Stimulated activated naive CD8-positive, alpha-beta T cell treated with anti-CD3 and anti-CD28 coated beads, Interleukin-15, amount 100 ng/mL, for 72 hours (primary cell): ENCODE measurements around the gene HEPHL1.

ENCODE experiments used
- ATAC-seq: fragments of 150-1000 bp; cut with Tn5 transposase; 2 replicates; pipeline ENCODE4 v1.10.0; 2021; ENCODE audit warnings: mild to moderate bottlenecking, moderate library complexity
- DNase-seq, 2 donors: peaks; one replicate each; pipeline ENCODE4 v3.0.0; 2021 to 2022
- H3K27ac Mint-ChIP-seq, 2 donors: one replicate each; pipeline ENCODE4 v1.8.0; 2022; ENCODE audit warnings: mild to moderate bottlenecking in 2 of 2, mixed read lengths in 2 of 2, moderate library complexity in 2 of 2
- H3K27me3 Mint-ChIP-seq: one replicate; pipeline ENCODE4 v1.8.0; 2022; ENCODE audit warnings: mixed read lengths
- H3K4me1 Mint-ChIP-seq: one replicate; pipeline ENCODE4 v1.8.0; 2022; ENCODE audit warnings: mild to moderate bottlenecking, mixed read lengths
- H3K4me3 Mint-ChIP-seq, 2 donors: one replicate each; pipeline ENCODE4 v1.8.0; 2022; ENCODE audit warnings: mild to moderate bottlenecking in 2 of 2, mixed read lengths in 2 of 2, moderate library complexity in 1 of 2
- H3K9me3 Mint-ChIP-seq, 2 donors: one replicate each; pipeline ENCODE4 v1.8.0; 2022; ENCODE audit warnings: mixed read lengths in 2 of 2

HEPHL1 gene

GRCh38 chr11:94007426-94007825, 13.7 kb upstream of the HEPHL1 start:
- Mint-ChIP-seq H3K27ac (no peak overlapping the region), H3K4me1 (no peaks in the 10 kb centered on the region), H3K27me3 (peaks cover 23% of the 10 kb centered on the region), H3K4me3 (no peak overlapping the region), H3K9me3 (peaks cover 0 to 6% of the 10 kb centered on the region in 2 donors)
- DNase-seq: no peak
- no peak for ATAC-seq

- peaks cover 26% of the 10 kb centered on the region for H3K27me3 Mint-ChIP-seq
- H3K4me3 Mint-ChIP-seq: no peak overlapping the region
- peaks cover under 1 to 6% of the 10 kb centered on the region in 2 donors for H3K9me3 Mint-ChIP-seq
- ATAC-seq: no peak
- no peak overlapping the region for H3K27ac Mint-ChIP-seq
- no peaks in the 10 kb centered on the region for H3K4me1 Mint-ChIP-seq
- no peak for DNase-seq
These were observed 13.2 kb upstream of the HEPHL1 start for GRCh38 chr11:94007906-94008305.

GRCh38 chr11:94010136-94010535, 11.0 kb upstream of the HEPHL1 start:
- no peak overlapping the region for H3K4me3 Mint-ChIP-seq
- H3K27ac Mint-ChIP-seq: no peak overlapping the region
- ATAC-seq (no peak), DNase-seq (no peak)
- no peaks in the 10 kb centered on the region for H3K4me1 Mint-ChIP-seq
- peaks cover 7 to 9% of the 10 kb centered on the region in 2 donors for H3K9me3 Mint-ChIP-seq
- peaks cover 26% of the 10 kb centered on the region for H3K27me3 Mint-ChIP-seq

GRCh38 chr11:94011478-94011877, 9.7 kb upstream of the HEPHL1 start:
- Mint-ChIP-seq H3K27ac (no peak overlapping the region), H3K9me3 (peaks cover 8 to 18% of the 10 kb centered on the region in 2 donors), H3K27me3 (peaks cover 26% of the 10 kb centered on the region), H3K4me3 (no peak overlapping the region), H3K4me1 (no peaks in the 10 kb centered on the region)
- no peak for ATAC-seq
- DNase-seq: no peak

- Mint-ChIP-seq H3K4me3 (no peak overlapping the region), H3K27ac (no peak overlapping the region), H3K9me3 (peaks cover 8 to 18% of the 10 kb centered on the region in 2 donors), H3K4me1 (no peaks in the 10 kb centered on the region), H3K27me3 (peaks cover 3% of the 10 kb centered on the region)
- DNase-seq: no peak
- ATAC-seq: no peak
These were observed 3.7 kb upstream of the HEPHL1 start for GRCh38 chr11:94017446-94017845.

GRCh38 chr11:94018721-94019120, 2.4 kb upstream of the HEPHL1 start:
- H3K27me3 Mint-ChIP-seq: no peaks in the 10 kb centered on the region
- H3K27ac Mint-ChIP-seq: no peak overlapping the region
- no peak for DNase-seq
- H3K4me1 Mint-ChIP-seq: no peaks in the 10 kb centered on the region
- no peak overlapping the region for H3K4me3 Mint-ChIP-seq
- peaks cover 8 to 10% of the 10 kb centered on the region in 2 donors for H3K9me3 Mint-ChIP-seq
- ATAC-seq: no peak

GRCh38 chr11:94023856-94024255, 2.7 kb downstream of the HEPHL1 start:
- no peak overlapping the region for H3K4me3 Mint-ChIP-seq
- H3K4me1 Mint-ChIP-seq: no peaks in the 10 kb centered on the region
- peaks cover 17% of the 10 kb centered on the region for H3K27me3 Mint-ChIP-seq
- ATAC-seq (no peak), DNase-seq (no peak)
- no peak overlapping the region for H3K27ac Mint-ChIP-seq
- peaks cover 6 to 19% of the 10 kb centered on the region in 2 donors for H3K9me3 Mint-ChIP-seq

GRCh38 chr11:94024547-94024946, 3.4 kb downstream of the HEPHL1 start:
- Mint-ChIP-seq H3K4me3 (no peak overlapping the region), H3K27me3 (peaks cover 17% of the 10 kb centered on the region), H3K27ac (no peak overlapping the region), H3K4me1 (no peaks in the 10 kb centered on the region), H3K9me3 (peaks cover 6 to 19% of the 10 kb centered on the region in 2 donors)
- ATAC-seq (no peak), DNase-seq (no peak)

GRCh38 chr11:94025690-94026394, 4.7 kb downstream of the HEPHL1 start:
- ATAC-seq: no peak
- Mint-ChIP-seq H3K4me3 (no peak overlapping the region), H3K27me3 (peaks cover 17% of the 10 kb centered on the region), H3K4me1 (no peaks in the 10 kb centered on the region), H3K27ac (no peak overlapping the region), H3K9me3 (peaks cover 6 to 19% of the 10 kb centered on the region in 2 donors)
- DNase-seq: no peak

GRCh38 chr11:94027210-94027609, 6.1 kb downstream of the HEPHL1 start:
- no peak overlapping the region for H3K4me3 Mint-ChIP-seq
- no peaks in the 10 kb centered on the region for H3K4me1 Mint-ChIP-seq
- no peak for ATAC-seq
- H3K27me3 Mint-ChIP-seq: peaks cover 17% of the 10 kb centered on the region
- peaks cover 6 to 19% of the 10 kb centered on the region in 2 donors for H3K9me3 Mint-ChIP-seq
- H3K27ac Mint-ChIP-seq: no peak overlapping the region
- DNase-seq: no peak

- DNase-seq (no peak), ATAC-seq (no peak)
- Mint-ChIP-seq H3K27ac (no peak overlapping the region), H3K4me3 (no peak overlapping the region), H3K4me1 (no peaks in the 10 kb centered on the region), H3K9me3 (peaks cover 6 to 19% of the 10 kb centered on the region in 2 donors), H3K27me3 (peaks cover 17% of the 10 kb centered on the region)
These were observed 7.3 kb downstream of the HEPHL1 start for GRCh38 chr11:94028436-94028835.

GRCh38 chr11:94030059-94030458, 8.9 kb downstream of the HEPHL1 start:
- peaks cover 17% of the 10 kb centered on the region for H3K27me3 Mint-ChIP-seq
- H3K4me3 Mint-ChIP-seq: no peak overlapping the region
- ATAC-seq: no peak
- DNase-seq: no peak
- H3K4me1 Mint-ChIP-seq: no peaks in the 10 kb centered on the region
- H3K27ac Mint-ChIP-seq: no peak overlapping the region
- H3K9me3 Mint-ChIP-seq: peaks cover 6 to 19% of the 10 kb centered on the region in 2 donors

- Mint-ChIP-seq H3K27ac (no peak overlapping the region), H3K9me3 (peaks cover 6 to 10% of the 10 kb centered on the region in 2 donors), H3K4me3 (no peak overlapping the region), H3K27me3 (peaks cover 8% of the 10 kb centered on the region), H3K4me1 (no peaks in the 10 kb centered on the region)
- no peak for DNase-seq
- ATAC-seq: no peak
These were observed 10.5 kb downstream of the HEPHL1 start for GRCh38 chr11:94031625-94032024.

GRCh38 chr11:94032066-94032465, 10.9 kb downstream of the HEPHL1 start:
- ATAC-seq (no peak), DNase-seq (no peak)
- H3K27ac Mint-ChIP-seq: no peak overlapping the region
- H3K4me3 Mint-ChIP-seq: no peak overlapping the region
- peaks cover 2 to 6% of the 10 kb centered on the region in 2 donors for H3K9me3 Mint-ChIP-seq
- peaks cover 3% of the 10 kb centered on the region for H3K27me3 Mint-ChIP-seq
- H3K4me1 Mint-ChIP-seq: no peaks in the 10 kb centered on the region

GRCh38 chr11:94032725-94033124, 11.6 kb downstream of the HEPHL1 start:
- Mint-ChIP-seq H3K4me3 (no peak overlapping the region), H3K9me3 (no peaks in the 10 kb centered on the region), H3K27me3 (no peaks in the 10 kb centered on the region), H3K27ac (no peak overlapping the region), H3K4me1 (no peaks in the 10 kb centered on the region)
- ATAC-seq: no peak
- no peak for DNase-seq

GRCh38 chr11:94034207-94034606, 13.1 kb downstream of the HEPHL1 start:
- no peak for ATAC-seq
- H3K4me3 Mint-ChIP-seq: no peak overlapping the region
- no peaks in the 10 kb centered on the region for H3K27me3 Mint-ChIP-seq
- no peak overlapping the region for H3K27ac Mint-ChIP-seq
- DNase-seq: no peak
- no peaks in the 10 kb centered on the region for H3K4me1 Mint-ChIP-seq
- H3K9me3 Mint-ChIP-seq: no peaks in the 10 kb centered on the region

- no peak overlapping the region for H3K4me3 Mint-ChIP-seq
- no peak for ATAC-seq
- H3K27me3 Mint-ChIP-seq: no peaks in the 10 kb centered on the region
- DNase-seq: no peak
- H3K27ac Mint-ChIP-seq: no peak overlapping the region
- no peaks in the 10 kb centered on the region for H3K9me3 Mint-ChIP-seq
- H3K4me1 Mint-ChIP-seq: no peaks in the 10 kb centered on the region
These were observed 14.9 kb downstream of the HEPHL1 start for GRCh38 chr11:94036096-94036495.
